IPS DF 4.7 (cell line): ENCODE data around the gene RBBP5.

Source experiments
- DNase-seq: peaks from one replicate; pipeline ENCODE4 v3.0.0-alpha.2; 2013; ENCODE audit warnings: low spot score; ENCODE audit errors: extremely low read depth

The RBBP5 gene

GRCh38 chr1:205058853-205059252 is 62.9 kb downstream of the RBBP5 start:
- no peak for DNase-seq

- no peak for DNase-seq
These were observed 63.8 kb downstream of the RBBP5 start for GRCh38 chr1:205057808-205058575.

GRCh38 chr1:205056956-205057568 is 64.7 kb downstream of the RBBP5 start:
- DNase-seq = no peak

- no peak for DNase-seq
These were observed 65.6 kb downstream of the RBBP5 start for GRCh38 chr1:205056188-205056611.

GRCh38 chr1:205054013-205054412 is 67.8 kb downstream of the RBBP5 start:
- no peak for DNase-seq

GRCh38 chr1:205053296-205053695 is 68.5 kb downstream of the RBBP5 start:
- no peak for DNase-seq

GRCh38 chr1:205052690-205053089 is 69.1 kb downstream of the RBBP5 start:
- no peak for DNase-seq

GRCh38 chr1:205049479-205049878 is 72.3 kb downstream of the RBBP5 start:
- DNase-seq = no peak

- no peak for DNase-seq
These were observed 73.4 kb downstream of the RBBP5 start for GRCh38 chr1:205048382-205048781.

GRCh38 chr1:205047764-205048231 is 74.0 kb downstream of the RBBP5 start:
- no peak for DNase-seq

GRCh38 chr1:205046870-205047269 is 74.9 kb downstream of the RBBP5 start:
- no peak for DNase-seq

GRCh38 chr1:205045146-205045545 is 76.6 kb downstream of the RBBP5 start:
- no peak for DNase-seq

- no peak for DNase-seq
These were observed 77.0 kb downstream of the RBBP5 start for GRCh38 chr1:205044741-205045140.

- no peak for DNase-seq
These were observed 77.9 kb downstream of the RBBP5 start for GRCh38 chr1:205043866-205044265.

- no peak for DNase-seq
These were observed 78.6 kb downstream of the RBBP5 start, which contains the start of gene CNTN2 for GRCh38 chr1:205042911-205043806. Gene CNTN2, plus strand, starts transcription at chr1:205043212. Its CDS starts 9,974 bp downstream, at chr1:205053186.

GRCh38 chr1:205041998-205042910 is 79.5 kb downstream of the RBBP5 start:
- no peak for DNase-seq

GRCh38 chr1:205041001-205041715 is 80.6 kb downstream of the RBBP5 start:
- DNase-seq = no peak

- no peak for DNase-seq
These were observed 83.5 kb downstream of the RBBP5 start for GRCh38 chr1:205038132-205038786.

GRCh38 chr1:205037539-205037938 is 84.2 kb downstream of the RBBP5 start:
- no peak for DNase-seq
